SIG-M5 treated with dmso at 0.1 percent for 504 hours (cell line): ENCODE data around the gene ACO2.

Source experiments
- DNase-seq: peaks from one replicate; lab custom pipeline; 2025; ENCODE audit not compliant: unreplicated experiment; lab: John Stamatoyannopoulos, UW

Gene ACO2

DNA sequence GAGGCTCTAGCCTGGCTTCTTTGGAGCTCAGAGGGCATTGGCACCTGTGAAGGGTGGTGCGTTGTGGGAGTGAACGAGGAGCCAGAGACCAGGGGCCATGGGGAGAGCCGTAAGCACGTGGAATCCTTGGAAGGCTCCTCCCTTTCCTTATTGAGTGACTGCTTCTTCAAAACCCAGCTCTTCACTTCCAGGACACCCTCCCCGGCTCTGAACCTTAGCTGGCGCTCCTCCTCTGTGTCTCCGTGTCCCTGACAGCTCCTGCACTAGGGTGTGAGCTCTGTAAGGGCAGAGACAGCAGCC lies 49.1 kb downstream of the ACO2 start:
- no peak for DNase-seq

DNA sequence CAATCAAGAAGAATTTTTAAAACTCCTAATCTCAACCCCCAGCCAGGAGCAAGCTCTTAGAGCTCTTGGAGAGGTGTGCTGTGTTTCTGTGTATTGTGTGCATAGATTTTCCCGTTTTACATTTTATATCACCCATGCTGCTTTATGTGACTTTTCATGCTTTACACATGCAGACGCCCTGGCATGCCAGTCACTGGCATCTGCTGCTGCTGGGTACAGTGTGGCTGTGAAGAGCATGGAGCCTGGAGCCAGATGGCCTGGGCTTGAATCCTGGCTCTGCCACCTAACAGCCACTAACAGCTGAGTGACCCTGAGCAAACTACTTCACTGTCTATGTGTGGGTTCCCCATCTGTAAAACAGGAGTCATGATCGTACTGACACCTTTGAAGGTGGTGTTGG lies 52.2 kb downstream of the ACO2 start:
- no peak for DNase-seq

GRCh38 chr22:41522813-41523212 lies 53.9 kb downstream of the ACO2 start:
- no peak for DNase-seq

DNA sequence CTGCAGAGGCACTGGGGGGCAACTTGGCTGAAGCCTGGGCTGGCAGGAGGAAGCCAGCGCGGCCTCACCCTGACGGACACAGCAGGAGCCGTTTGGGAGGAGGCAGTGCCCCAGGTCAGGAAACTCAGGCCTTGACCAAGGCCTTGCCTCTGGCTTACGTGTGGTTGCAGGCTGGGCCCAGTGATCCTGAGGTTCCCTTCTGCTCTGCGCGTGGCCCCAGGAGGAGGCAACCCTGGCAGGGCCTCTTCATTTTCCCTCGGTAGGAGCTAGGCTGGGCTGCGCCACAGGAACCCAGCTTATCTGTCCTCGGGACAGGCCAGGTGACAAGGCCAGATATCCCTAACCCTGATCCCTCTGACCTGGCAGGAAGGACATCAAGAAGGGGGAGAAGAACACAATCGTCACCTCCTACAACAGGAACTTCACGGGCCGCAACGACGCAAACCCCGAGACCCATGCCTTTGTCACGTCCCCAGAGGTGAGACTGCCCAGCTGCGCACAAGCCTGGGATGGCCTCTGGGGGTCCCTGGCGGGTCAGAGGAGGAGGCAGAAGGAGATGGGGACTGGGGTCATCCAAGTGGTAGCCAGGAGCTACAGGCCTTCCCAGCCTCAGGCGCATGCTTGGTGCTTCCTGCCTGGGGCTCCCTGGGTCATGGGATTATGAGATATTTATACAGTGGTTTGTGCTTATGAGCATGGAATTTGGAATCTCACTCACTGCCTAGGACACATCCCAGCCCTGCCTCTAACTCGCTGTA lies 54.7 kb downstream of the ACO2 start:
- DNase-seq, result no peak

GRCh38 chr22:41524251-41524661 lies 55.3 kb downstream of the ACO2 start:
- DNase-seq, result no peak

GRCh38 chr22:41524809-41525449 lies 56.0 kb downstream of the ACO2 start:
- DNase-seq, result peak; percentile 12

DNA sequence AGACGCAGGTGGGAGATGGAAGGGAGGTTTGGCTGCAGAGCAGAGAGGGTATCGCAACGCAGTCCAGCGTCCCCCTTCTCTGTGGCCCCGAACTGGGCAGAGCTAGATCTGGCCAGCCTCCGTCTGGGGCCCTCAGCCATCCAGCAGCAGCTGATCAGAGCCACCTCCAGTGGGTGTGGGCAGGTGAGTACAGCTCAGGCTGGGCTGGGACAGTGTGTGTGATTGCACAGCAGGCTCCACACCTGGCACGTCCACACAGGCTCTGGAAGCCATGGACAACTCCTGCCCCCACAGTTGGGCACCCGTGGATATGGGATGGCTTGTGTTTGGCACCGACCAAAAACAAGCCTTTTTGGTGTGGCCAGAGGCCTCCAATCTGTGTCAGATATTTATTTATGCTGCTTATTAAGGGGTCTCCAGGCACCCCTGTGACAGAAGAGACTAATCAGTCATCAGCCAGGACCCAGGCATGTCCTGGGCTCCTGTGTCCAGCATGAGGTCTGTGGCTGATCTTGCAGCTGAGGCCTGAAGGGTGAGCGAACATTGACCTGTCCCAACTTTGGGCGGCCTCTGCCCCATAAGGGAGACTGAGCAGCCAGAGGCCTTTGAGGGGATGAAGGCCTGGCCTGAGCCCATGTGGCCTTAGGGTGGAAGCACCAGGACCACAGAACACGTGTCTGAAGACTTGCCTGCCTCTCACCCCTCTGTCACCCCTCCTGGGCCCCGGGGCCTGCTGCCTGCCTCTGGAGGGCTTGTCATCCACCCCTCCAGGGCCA lies 56.7 kb downstream of the ACO2 start:
- no peak for DNase-seq

DNA sequence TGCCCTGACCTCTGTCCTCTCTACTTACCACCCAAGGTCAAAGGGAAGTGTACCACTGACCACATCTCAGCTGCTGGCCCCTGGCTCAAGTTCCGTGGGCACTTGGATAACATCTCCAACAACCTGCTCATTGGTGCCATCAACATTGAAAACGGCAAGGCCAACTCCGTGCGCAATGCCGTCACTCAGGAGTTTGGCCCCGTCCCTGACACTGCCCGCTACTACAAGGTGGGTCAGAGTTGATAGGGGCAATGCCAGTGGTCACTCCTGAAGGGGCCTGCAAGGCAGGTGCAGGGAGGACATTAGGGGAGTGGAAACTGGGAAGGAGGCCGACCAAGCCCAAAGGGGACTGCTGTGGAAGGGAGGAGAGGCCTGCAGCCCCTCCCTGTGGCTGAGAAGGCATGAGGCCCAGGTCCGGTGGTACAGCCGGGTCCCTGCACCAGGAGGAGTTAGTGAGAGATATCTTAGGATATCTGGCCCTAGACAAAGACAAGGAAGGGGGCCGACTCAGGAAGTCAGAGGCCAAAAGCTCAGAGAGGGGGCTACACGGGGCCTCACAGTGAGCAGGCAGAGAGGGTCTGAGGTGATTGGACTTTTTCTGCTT lies 57.4 kb downstream of the ACO2 start:
- DNase-seq, result no peak

DNA sequence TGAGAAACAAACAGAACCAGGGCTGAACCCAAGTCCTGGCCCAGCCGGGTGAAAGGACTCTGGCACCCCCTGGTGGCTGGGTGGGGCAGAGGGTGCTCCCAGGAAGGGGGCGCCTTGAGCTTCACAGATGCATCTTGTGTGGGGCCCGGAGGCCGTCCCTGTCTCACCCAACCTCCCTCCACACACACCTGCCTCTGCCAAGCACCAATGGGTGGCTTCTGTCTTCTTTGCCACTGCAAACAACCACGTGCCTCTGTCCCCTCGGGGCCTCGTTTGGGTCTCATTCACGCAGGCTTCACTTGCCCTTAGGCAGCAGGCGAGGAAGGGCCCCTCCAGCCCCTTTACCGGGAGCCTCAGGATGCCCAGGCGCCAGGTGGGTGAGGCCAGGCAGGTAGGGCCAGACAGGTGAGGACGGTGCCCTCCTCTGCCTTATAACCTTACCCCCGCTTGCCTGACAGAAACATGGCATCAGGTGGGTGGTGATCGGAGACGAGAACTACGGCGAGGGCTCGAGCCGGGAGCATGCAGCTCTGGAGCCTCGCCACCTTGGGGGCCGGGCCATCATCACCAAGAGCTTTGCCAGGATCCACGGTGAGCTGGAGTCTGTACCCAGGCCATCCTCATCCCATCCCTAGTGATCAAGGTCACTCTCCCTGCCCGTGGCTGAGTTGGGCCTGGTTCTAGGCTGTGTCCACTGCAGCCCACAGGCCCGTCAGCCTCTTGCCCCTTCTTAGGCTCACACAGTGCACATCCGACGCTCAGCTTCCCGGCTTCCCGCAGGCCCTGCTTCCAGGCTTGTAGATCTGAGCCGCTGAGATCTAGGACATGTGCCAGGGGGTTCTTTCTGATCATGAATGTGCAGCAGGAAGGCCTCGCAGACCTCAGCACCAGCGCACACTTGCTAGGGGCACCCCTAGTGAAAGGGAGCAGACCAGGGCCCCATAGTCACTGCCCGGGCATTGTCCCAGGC lies 58.2 kb downstream of the ACO2 start:
- DNase-seq, result no peak

GRCh38 chr22:41528132-41528766 lies 59.3 kb downstream of the ACO2 start:
- no peak for DNase-seq

GRCh38 chr22:41528938-41529561 lies 60.1 kb downstream of the ACO2 start:
- DNase-seq, result no peak

DNA sequence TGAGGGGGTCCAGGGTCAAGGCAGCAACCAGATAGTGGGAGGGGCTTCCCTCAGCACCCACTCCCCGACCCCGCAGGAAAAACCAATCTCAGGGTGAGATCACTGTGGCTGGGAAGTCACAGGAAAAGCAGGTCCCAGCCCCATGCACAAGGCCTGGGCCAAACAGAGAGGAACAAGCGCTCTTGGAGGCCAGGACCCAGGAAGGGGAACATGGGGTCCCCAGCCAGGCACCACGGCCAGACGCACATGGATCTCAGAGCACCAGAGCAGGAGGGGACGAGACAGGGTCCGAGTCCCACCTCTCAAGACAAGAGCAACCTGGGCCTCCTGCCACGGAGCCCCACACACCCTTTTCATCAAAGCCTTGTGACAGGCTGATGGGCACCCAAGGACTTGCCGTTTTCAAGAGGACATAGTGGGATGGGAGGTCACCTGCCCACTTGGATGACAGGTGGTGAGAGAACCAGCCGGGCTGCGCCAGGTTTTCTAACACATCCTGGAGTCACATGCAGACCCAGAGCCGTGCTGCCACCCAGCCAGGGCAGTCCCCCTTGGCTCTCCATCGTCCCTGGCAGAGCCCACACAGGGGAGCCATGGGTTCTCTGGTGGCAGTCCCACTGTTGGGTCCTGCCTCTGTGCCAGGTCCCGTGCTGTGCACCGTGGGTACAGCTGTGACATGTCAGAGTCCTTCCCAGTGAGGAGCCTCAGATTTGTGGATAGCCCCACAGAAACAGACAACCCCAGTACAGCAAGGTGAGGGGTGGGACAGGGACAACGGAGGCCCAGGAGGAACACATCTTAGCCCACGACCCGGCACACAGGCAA lies 62.2 kb downstream of the ACO2 start:
- DNase-seq, result no peak

- DNase-seq, result no peak
These were observed 63.0 kb downstream of the ACO2 start for GRCh38 chr22:41531715-41532477.

GRCh38 chr22:41532908-41533825 lies 64.2 kb downstream of the ACO2 start:
- DNase-seq, result peak; percentile 55

- DNase-seq, result no peak
These were observed 65.3 kb downstream of the ACO2 start for GRCh38 chr22:41534219-41534618.

GRCh38 chr22:41535244-41535643 lies 66.3 kb downstream of the ACO2 start:
- peak; percentile 15 for DNase-seq

DNA sequence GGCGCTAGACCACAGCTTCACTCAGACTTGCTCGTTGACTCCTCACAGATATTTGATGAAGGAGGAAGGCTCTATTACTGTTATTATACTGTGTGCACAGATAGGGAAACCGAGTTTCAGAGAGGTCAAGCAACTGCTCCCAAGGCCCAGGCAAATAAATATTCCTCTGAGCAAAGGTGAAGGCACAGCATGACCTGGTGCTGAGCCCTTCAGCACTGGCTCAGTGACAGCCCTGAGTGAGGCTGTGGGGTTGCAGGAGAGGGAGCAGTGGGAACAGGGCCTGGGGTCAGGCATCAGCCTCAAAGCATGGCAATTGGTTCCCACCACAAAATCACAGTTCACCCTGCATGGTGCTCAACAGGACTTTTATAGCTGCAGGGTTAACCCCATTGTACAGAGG lies 68.3 kb downstream of the ACO2 start:
- no peak for DNase-seq
